Subcutaneous adipose tissue (tissue), 4 donors: ENCODE results near the gene TGM1. TPM values are rescaled to one million over a fixed set of nuclear protein-coding genes. Genes with fewer than 3 reads are reported as not detected.

Experiments used
- total RNA-seq, 4 donors: library from RNA; depleted of rRNA; stranded (reverse); fragments of >200 nt; gene quantifications; one replicate each; pipeline ENCODE4 v1.1.0, GENCODE V29; 2016
- TF ChIP-seq, protein P1 (sequence below): fragments of 450-650 bp; IDR thresholded peaks from one replicate; pipeline ENCODE4 v1.5.1; 2016; ENCODE audit warnings: low read depth, mild to moderate bottlenecking, control low read depth, antibody characterized with exemption, moderate library complexity

Gene TGM1
- 1 to 10 TPM in 1 of 4 donors, under 1 TPM in 2, not detected in 1; 0.49 to 1.3 (median 0.85) TPM for total RNA-seq

DNA sequence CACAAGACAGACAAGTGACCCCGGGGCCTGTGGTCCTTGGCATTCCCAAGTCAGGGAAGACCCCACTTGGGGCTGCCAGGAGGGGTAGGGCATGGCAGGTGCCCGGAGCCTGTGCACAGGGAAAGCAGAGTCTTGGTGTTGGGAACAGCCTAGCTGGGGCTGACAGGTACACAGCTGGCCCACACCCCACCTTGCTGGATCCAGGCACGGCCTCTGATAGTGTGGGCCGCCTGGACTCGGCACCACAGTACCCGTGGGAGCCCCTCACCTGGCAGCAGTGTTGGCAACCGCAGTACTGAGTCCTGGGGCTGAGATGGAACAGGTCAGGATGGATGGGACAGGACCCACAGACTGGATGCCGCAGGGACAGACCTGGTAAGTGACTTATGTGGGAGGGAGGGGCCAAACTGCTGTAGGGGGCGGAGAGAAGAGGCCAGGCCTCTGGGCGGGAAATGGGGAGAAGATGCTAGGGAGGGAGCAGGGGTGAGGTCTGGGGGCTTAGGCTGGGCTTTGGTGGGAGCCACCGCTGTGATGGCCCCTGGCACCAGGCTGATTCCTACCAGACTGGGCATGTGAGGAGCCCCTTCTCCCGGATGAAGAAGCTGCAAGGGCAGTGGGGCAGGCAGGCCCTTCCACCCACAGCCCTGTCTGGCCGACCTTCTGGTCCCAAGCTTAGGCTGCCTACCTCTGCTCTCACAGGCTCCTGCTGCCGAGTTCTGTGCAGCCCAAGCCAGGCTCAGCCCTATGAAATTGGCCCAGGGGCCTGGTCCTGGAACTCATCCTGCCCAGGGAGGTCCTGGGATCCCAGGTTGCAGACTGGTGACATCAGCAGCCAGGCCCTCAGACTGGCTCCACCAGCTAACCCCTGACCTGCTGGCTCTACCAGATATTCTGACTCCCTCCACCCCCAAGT lies at the start of gene TGM1:
TGM1 (minus strand) TSS at position 357 of the 913 bp plus-strand sequence. CDS start 825 bp downstream, outside the sequence.
- TF ChIP-seq, protein P1, sequence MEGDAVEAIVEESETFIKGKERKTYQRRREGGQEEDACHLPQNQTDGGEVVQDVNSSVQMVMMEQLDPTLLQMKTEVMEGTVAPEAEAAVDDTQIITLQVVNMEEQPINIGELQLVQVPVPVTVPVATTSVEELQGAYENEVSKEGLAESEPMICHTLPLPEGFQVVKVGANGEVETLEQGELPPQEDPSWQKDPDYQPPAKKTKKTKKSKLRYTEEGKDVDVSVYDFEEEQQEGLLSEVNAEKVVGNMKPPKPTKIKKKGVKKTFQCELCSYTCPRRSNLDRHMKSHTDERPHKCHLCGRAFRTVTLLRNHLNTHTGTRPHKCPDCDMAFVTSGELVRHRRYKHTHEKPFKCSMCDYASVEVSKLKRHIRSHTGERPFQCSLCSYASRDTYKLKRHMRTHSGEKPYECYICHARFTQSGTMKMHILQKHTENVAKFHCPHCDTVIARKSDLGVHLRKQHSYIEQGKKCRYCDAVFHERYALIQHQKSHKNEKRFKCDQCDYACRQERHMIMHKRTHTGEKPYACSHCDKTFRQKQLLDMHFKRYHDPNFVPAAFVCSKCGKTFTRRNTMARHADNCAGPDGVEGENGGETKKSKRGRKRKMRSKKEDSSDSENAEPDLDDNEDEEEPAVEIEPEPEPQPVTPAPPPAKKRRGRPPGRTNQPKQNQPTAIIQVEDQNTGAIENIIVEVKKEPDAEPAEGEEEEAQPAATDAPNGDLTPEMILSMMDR: no peak

DNA sequence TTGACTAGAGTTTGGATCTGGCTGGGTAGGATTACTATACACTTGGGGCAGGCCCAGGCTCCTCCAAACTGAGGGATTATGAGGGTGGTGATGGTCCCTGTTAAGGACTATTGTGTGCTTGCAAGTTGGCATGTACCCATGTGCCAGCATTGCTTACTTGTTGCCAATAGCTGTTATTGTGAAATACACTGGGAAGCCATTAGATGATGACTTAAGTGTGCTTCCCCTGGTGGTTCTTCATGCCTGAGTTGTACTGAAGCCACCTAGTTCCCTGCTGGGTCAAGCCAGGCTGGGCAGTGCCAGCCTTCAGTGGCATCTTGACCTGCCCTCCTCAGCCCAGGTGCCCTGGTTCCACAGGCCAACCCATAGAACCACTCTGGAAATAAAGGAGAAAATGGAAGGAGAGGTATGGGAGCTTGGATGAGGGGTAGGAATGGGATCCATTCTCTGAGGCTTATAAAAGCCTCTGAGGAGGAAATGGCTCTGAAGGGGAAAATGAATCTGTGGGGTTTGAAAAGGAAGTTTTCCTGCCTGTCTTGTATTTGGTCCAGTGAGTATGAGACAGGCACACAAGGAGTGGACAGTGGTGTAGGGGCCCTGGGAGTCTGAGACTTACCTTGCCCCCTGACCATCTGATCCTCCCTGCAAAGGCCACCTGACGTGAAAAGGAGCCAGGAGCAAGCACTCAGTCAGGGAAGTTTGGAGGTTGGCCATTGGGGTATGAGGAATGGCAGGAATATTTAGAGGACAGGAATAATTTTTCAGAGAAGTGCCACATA lies 49.0 kb upstream of the TGM1 start:
- TF ChIP-seq, protein P1: no peak

GRCh38 chr14:24310646-24311604 lies 47.9 kb upstream of the TGM1 start, which contains the start of gene LTB4R:
TSS of gene LTB4R (plus strand) at chr14:24311502. CDS start at chr14:24315652, 4,150 bp downstream.
- TF ChIP-seq, protein P1: no peak

DNA sequence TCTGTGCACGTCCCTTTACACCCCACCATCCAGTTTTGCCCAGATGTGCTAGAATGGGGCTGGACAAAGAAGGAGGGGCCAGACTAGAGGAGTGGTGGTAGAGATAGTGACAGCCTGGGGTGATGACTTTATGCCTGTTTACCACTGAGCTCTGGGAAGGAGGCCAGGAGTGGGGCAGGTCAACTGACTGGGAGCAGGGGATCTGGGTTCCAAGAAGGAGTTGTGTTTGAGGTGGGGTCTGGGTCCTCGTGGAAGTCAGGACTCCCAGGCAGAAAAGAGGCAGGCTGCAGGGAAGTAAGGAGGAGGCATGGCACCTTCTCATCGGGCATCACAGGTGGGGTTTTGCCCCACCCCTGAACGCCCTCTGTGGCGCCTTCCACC lies 47.3 kb upstream of the TGM1 start:
- TF ChIP-seq, protein P1: no peak

DNA sequence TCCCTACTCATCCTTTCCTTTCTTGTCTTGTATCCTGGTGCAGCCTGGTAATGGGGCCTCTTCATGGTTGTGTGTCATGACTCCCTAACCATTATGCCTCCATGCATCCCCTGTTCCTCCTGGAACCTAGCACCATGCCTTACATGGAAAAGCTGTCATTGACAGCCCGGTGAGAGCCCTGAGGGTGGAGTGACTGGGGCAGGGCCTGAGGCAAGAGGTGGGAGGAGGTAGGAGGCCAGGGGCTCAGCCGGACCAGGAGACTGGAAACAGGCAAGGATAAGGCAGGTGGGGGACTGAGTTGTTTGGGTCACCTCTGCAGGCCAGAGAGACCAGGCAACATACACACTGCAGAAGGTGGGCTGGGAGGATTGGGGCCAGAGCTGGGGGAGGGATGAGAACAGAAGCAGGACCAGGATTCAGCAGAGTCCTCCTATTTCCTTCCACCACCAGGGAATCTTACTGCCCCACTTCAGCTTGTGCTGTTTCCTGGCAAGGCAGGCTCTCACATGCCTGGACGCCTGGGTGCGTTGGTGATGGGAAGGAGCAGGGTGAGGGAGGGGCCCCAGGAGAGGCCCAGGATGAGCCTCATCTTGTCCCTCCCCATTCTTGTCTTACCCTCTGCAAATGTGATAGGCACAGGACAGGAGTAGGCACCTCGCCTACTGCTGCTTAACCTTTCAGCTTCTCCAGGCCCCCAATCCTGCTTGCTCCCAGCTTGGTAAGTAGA lies 46.7 kb upstream of the TGM1 start, which contains the start of gene LTB4R2:
LTB4R2 (plus strand) TSS at position 603 of the 727 bp plus-strand sequence. CDS start 525 bp downstream, outside the sequence.
- TF ChIP-seq, protein P1: no peak

- TF ChIP-seq, protein P1: no peak
Measured at GRCh38 chr14:24308342-24309124, 45.6 kb upstream of the TGM1 start.
